ENCODE results near the gene PRSS27.

Gene PRSS27

DNA sequence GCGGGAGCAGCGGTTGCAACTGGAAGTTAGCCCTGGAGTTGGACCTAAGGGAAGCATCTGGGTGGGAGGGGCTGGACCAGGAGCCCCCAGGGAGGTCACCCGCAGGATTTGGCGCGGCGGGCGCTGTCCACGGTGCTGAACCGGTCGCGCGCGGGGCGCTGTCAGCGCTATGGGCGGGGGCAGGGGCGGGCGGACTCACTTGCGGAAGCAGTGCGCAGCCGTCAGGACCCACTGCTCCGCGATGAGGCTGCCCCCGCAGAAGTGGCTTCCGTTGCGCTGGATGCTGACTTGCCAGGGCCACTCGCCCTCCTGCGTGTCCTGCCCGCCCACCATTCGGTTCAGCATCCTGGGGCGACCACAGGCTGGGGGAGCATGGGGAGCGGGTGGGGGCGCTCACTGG is 4.5 kb downstream of the PRSS27 start:
- H3K27ac Mint-ChIP-seq: no peak overlapping the region

DNA sequence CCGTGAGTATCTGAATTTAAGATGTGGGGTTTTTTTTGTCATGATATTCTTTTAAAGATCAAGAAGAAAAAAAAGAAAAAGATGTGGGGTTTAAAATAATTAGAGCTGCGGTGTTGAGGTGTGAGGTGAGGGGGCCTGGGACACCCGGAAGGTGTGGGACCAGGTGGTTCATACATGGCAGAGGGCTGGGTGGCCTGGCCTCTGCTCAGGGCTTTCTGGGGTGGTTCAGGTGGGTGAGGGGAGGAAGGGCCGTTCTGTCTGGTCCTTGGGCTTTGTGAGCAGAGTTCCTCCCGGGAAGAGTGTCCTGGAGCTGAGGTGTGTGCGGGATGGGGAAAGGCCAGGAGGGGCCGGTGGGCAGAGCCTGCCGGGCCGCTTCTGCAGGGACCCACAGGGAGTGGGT is 5.0 kb downstream of the PRSS27 start:
- H3K4me1 Mint-ChIP-seq: no peaks in the 10 kb centered on the region
- no peaks in the 10 kb centered on the region for H3K36me3 Mint-ChIP-seq (ENCODE audit: low read depth)
- TF ChIP-seq, protein P1, sequence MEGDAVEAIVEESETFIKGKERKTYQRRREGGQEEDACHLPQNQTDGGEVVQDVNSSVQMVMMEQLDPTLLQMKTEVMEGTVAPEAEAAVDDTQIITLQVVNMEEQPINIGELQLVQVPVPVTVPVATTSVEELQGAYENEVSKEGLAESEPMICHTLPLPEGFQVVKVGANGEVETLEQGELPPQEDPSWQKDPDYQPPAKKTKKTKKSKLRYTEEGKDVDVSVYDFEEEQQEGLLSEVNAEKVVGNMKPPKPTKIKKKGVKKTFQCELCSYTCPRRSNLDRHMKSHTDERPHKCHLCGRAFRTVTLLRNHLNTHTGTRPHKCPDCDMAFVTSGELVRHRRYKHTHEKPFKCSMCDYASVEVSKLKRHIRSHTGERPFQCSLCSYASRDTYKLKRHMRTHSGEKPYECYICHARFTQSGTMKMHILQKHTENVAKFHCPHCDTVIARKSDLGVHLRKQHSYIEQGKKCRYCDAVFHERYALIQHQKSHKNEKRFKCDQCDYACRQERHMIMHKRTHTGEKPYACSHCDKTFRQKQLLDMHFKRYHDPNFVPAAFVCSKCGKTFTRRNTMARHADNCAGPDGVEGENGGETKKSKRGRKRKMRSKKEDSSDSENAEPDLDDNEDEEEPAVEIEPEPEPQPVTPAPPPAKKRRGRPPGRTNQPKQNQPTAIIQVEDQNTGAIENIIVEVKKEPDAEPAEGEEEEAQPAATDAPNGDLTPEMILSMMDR (IDR thresholded peaks at IDR 0.05; ENCODE audit: unreplicated experiment in 3 of 3): no peak
- H3K27me3 Mint-ChIP-seq (ENCODE audit: low read depth): peaks cover 5% of the 10 kb centered on the region
- H3K9me3 Mint-ChIP-seq: no peaks in the 10 kb centered on the region
- H3K4me3 Mint-ChIP-seq: peak overlapping the region in 2 of 3 experiments; percentile 5 to 28
- no peak overlapping the region for H3K27ac Mint-ChIP-seq

More for the DNA sequence above, 4.5 kb downstream of the PRSS27 start:
- no peaks in the 10 kb centered on the region for H3K36me3 Mint-ChIP-seq (ENCODE audit: low read depth)
- peaks cover 5% of the 10 kb centered on the region for H3K27me3 Mint-ChIP-seq (ENCODE audit: low read depth)
- no peaks in the 10 kb centered on the region for H3K9me3 Mint-ChIP-seq
- no peak overlapping the region for H3K4me3 Mint-ChIP-seq
- TF ChIP-seq, protein P1 (IDR thresholded peaks at IDR 0.05; ENCODE audit: unreplicated experiment in 3 of 3): no peak
- no peaks in the 10 kb centered on the region for H3K4me1 Mint-ChIP-seq

- H3K27me3 Mint-ChIP-seq (ENCODE audit: low read depth): peaks cover 5% of the 10 kb centered on the region
- H3K4me3 Mint-ChIP-seq: no peak overlapping the region
- no peak overlapping the region for H3K27ac Mint-ChIP-seq
- H3K36me3 Mint-ChIP-seq (ENCODE audit: low read depth): no peaks in the 10 kb centered on the region
- no peaks in the 10 kb centered on the region for H3K9me3 Mint-ChIP-seq
- TF ChIP-seq, protein P1 (IDR thresholded peaks at IDR 0.05; ENCODE audit: unreplicated experiment in 3 of 3): no peak
- H3K4me1 Mint-ChIP-seq: no peaks in the 10 kb centered on the region
These were observed 5.8 kb downstream of the PRSS27 start for GRCh38 chr16:2713985-2714774.

- Mint-ChIP-seq H3K27me3 (ENCODE audit: low read depth) (peaks cover 5% of the 10 kb centered on the region), H3K4me1 (no peaks in the 10 kb centered on the region), H3K9me3 (no peaks in the 10 kb centered on the region), H3K4me3 (no peak overlapping the region), H3K36me3 (ENCODE audit: low read depth) (no peaks in the 10 kb centered on the region), H3K27ac (no peak overlapping the region)
- TF ChIP-seq, protein P1 (IDR thresholded peaks at IDR 0.05; ENCODE audit: unreplicated experiment in 3 of 3): no peak
These were observed 6.5 kb downstream of the PRSS27 start for GRCh38 chr16:2713523-2713922.

GRCh38 chr16:2712546-2712945 is 7.5 kb downstream of the PRSS27 start:
- Mint-ChIP-seq H3K27ac (no peak overlapping the region), H3K4me1 (no peaks in the 10 kb centered on the region), H3K36me3 (ENCODE audit: low read depth) (peaks cover 3% of the 10 kb centered on the region), H3K27me3 (ENCODE audit: low read depth) (peaks cover 5% of the 10 kb centered on the region), H3K4me3 (no peak overlapping the region), H3K9me3 (no peaks in the 10 kb centered on the region)
- TF ChIP-seq, protein P1 (IDR thresholded peaks at IDR 0.05; ENCODE audit: unreplicated experiment in 3 of 3): no peak

DNA sequence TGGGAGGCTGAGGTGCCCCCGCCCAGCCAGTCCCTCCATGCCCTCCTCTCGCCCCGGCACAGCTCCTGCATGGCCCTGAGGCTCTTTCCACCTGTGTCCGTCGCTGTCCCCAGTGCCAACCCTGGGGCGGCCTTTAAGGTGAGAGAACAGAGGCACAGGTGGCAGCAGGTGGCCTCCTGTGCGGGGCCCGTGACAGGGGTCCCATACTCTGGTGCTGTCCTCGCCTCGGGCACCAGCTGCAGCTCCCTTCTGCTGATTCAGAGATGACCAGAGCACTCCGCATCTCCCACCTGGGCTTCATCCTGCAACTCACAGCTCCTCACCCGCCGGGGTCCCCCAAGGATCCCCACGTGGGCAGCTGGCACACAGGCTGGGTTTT is 8.0 kb downstream of the PRSS27 start:
- H3K4me3 Mint-ChIP-seq: no peak overlapping the region
- H3K27ac Mint-ChIP-seq: no peak overlapping the region
- peaks cover 3% of the 10 kb centered on the region for H3K36me3 Mint-ChIP-seq (ENCODE audit: low read depth)
- peaks cover 5% of the 10 kb centered on the region for H3K27me3 Mint-ChIP-seq (ENCODE audit: low read depth)
- H3K4me1 Mint-ChIP-seq: no peaks in the 10 kb centered on the region
- TF ChIP-seq, protein P1 (IDR thresholded peaks at IDR 0.05; ENCODE audit: unreplicated experiment in 3 of 3): no peak
- no peaks in the 10 kb centered on the region for H3K9me3 Mint-ChIP-seq

Measured in nephron (organoid).